H9 (cell line): ENCODE results near the gene CLMP. TPM values are rescaled to one million over a fixed set of nuclear protein-coding genes. Genes with fewer than 3 reads are reported as not detected.

ENCODE experiments used
- DNase-seq: peaks from one replicate; pipeline ENCODE4 v3.0.0-alpha.2; 2017
- H2AFZ ChIP-seq: one replicate; pipeline ENCODE4 v1.6.1; 2013; ENCODE audit warnings: mild to moderate bottlenecking, low read length, control low read depth, moderate library complexity
- H2AK5ac ChIP-seq: 2 replicates; pipeline ENCODE4 v1.6.1; 2013; ENCODE audit warnings: low read length, control low read depth, mixed read lengths; ENCODE audit not compliant: insufficient read length
- H2BK120ac ChIP-seq: one replicate; pipeline ENCODE4 v1.6.1; 2013; ENCODE audit warnings: low read depth, mild to moderate bottlenecking, low read length, control low read depth, inconsistent platforms; ENCODE audit not compliant: poor library complexity, severe bottlenecking
- H2BK12ac ChIP-seq: 2 replicates; pipeline ENCODE4 v1.6.1; 2013; ENCODE audit warnings: low read length, control low read depth, mixed read lengths, low read depth; ENCODE audit not compliant: insufficient read length
- H2BK15ac ChIP-seq: 2 replicates; pipeline ENCODE4 v1.6.1; 2013; ENCODE audit warnings: low read depth, low read length, control low read depth
- H2BK20ac ChIP-seq: one replicate; pipeline ENCODE4 v1.6.1; 2013; ENCODE audit warnings: low read depth, mild to moderate bottlenecking, low read length, control low read depth, inconsistent platforms; ENCODE audit not compliant: poor library complexity, severe bottlenecking
- H2BK5ac ChIP-seq: 2 replicates; pipeline ENCODE4 v1.6.1; 2013; ENCODE audit warnings: low read length, control low read depth, mixed read lengths; ENCODE audit not compliant: insufficient read length
- H3K14ac ChIP-seq: 2 replicates; pipeline ENCODE4 v1.6.1; 2013; ENCODE audit warnings: low read length, control low read depth; ENCODE audit not compliant: insufficient read depth
- H3K18ac ChIP-seq: 2 replicates; pipeline ENCODE4 v1.6.1; 2013; ENCODE audit warnings: low read depth, mild to moderate bottlenecking, mixed read lengths, low read length, control low read depth; ENCODE audit not compliant: insufficient read length
- H3K23ac ChIP-seq: 2 replicates; pipeline ENCODE4 v1.6.1; 2013; ENCODE audit warnings: low read length, control low read depth, mixed read lengths, low read depth; ENCODE audit not compliant: insufficient read length
- H3K23me2 ChIP-seq: 2 replicates; pipeline ENCODE4 v1.6.1; 2013; ENCODE audit warnings: low read depth, mild to moderate bottlenecking, mixed read lengths, low read length, control low read depth; ENCODE audit not compliant: insufficient read length, poor library complexity, severe bottlenecking
- H3K27ac ChIP-seq: 2 replicates; pipeline ENCODE4 v1.5.1; 2013; ENCODE audit warnings: low read length, control low read depth, mixed read lengths, low read depth; ENCODE audit not compliant: insufficient read length
- H3K27me3 ChIP-seq: 2 replicates; pipeline ENCODE4 v1.6.1; 2013; ENCODE audit warnings: low read length, control low read depth, inconsistent platforms; ENCODE audit not compliant: insufficient read depth
- H3K4ac ChIP-seq: 2 replicates; pipeline ENCODE4 v1.6.1; 2013; ENCODE audit warnings: low read depth, mild to moderate bottlenecking, control low read depth, inconsistent platforms, low read length, moderate library complexity
- H3K4me1 ChIP-seq: 2 replicates; pipeline ENCODE4 v1.6.1; 2013; ENCODE audit warnings: low read length, control low read depth, inconsistent platforms; ENCODE audit not compliant: insufficient read depth
- H3K4me2 ChIP-seq: 2 replicates; pipeline ENCODE4 v1.6.1; 2013; ENCODE audit warnings: low read length, control low read depth, mixed read lengths; ENCODE audit not compliant: insufficient read length, insufficient read depth
- H3K56ac ChIP-seq: 2 replicates; pipeline ENCODE4 v1.6.1; 2013; ENCODE audit warnings: low read depth, mild to moderate bottlenecking, mixed read lengths, low read length, control low read depth; ENCODE audit not compliant: insufficient read length
- H3K79me1 ChIP-seq: 2 replicates; pipeline ENCODE4 v1.6.1; 2013; ENCODE audit warnings: low read depth, mild to moderate bottlenecking, moderate library complexity, low read length, control low read depth, inconsistent platforms; ENCODE audit not compliant: insufficient read depth, poor library complexity, severe bottlenecking
- H3K79me2 ChIP-seq: 2 replicates; pipeline ENCODE4 v1.6.1; 2013; ENCODE audit warnings: low read length, control low read depth, inconsistent platforms; ENCODE audit not compliant: insufficient read depth
- H3K9ac ChIP-seq: 2 replicates; pipeline ENCODE4 v1.6.1; 2013; ENCODE audit warnings: low read length, control low read depth, mixed read lengths; ENCODE audit not compliant: insufficient read length; ENCODE audit errors: extremely low read depth
- H3K9me3 ChIP-seq: one replicate; pipeline ENCODE4 v1.6.1; 2013; ENCODE audit warnings: low read depth, low read length, inconsistent platforms; ENCODE audit not compliant: control insufficient read depth
- H3T11ph ChIP-seq: one replicate; pipeline ENCODE4 v1.6.1; 2013; ENCODE audit warnings: mild to moderate bottlenecking, low read length, control low read depth, inconsistent platforms
- H4K20me1 ChIP-seq: one replicate; pipeline ENCODE4 v1.6.1; 2013; ENCODE audit not compliant: control insufficient read depth, insufficient read length, insufficient read depth
- H4K5ac ChIP-seq: 2 replicates; pipeline ENCODE4 v1.6.1; 2013; ENCODE audit warnings: low read depth, mild to moderate bottlenecking, mixed read lengths, low read length, control low read depth; ENCODE audit not compliant: insufficient read length
- H4K8ac ChIP-seq: replicated peaks from 2 replicates; pipeline ENCODE4 v1.6.1; 2013; ENCODE audit warnings: low read length, control low read depth, mixed read lengths, low read depth; ENCODE audit not compliant: insufficient read length
- H4K91ac ChIP-seq: 2 replicates; pipeline ENCODE4 v1.6.1; 2013; ENCODE audit warnings: low read depth, mild to moderate bottlenecking, moderate library complexity, mixed read lengths, low read length, control low read depth; ENCODE audit not compliant: insufficient read length
- H3K27ac Mint-ChIP-seq, 3 experiments: 2 replicates in 2 of 3; 3 replicates in 1 of 3; pipeline ENCODE4 v1.8.0; 2020 to 2021; ENCODE audit warnings: mixed read lengths in 3 of 3, mild to moderate bottlenecking in 1 of 3, moderate library complexity in 1 of 3
- H3K27me3 Mint-ChIP-seq: 2 replicates; pipeline ENCODE4 v1.8.0; 2021; ENCODE audit warnings: low read depth, mild to moderate bottlenecking, moderate library complexity, mixed read lengths
- H3K36me3 Mint-ChIP-seq, 3 experiments: 2 replicates in 2 of 3; 3 replicates in 1 of 3; pipeline ENCODE4 v1.8.0; 2020 to 2021; ENCODE audit warnings: low read depth in 3 of 3, mixed read lengths in 3 of 3; ENCODE audit not compliant: insufficient read depth in 1 of 3
- H3K4me1 Mint-ChIP-seq, 2 experiments: 2 replicates each; pipeline ENCODE4 v1.8.0; 2020; ENCODE audit warnings: mixed read lengths in 2 of 2
- H3K4me3 Mint-ChIP-seq, 2 experiments: 2 replicates in 1 of 2; 3 replicates in 1 of 2; pipeline ENCODE4 v1.8.0; 2020 to 2021; ENCODE audit warnings: mild to moderate bottlenecking in 2 of 2, mixed read lengths in 2 of 2, moderate library complexity in 1 of 2
- H3K9me3 Mint-ChIP-seq, 2 experiments: 2 replicates in 1 of 2; 3 replicates in 1 of 2; pipeline ENCODE4 v1.8.0; 2020; ENCODE audit warnings: mild to moderate bottlenecking in 2 of 2, mixed read lengths in 2 of 2, moderate library complexity in 1 of 2
- WGBS: extraction: QIAGEN DNeasy Blood & Tissue Kit; methylation state at CpG from one replicate; pipeline ENCODE4 v1.1.7; 2013; ENCODE audit warnings: missing lambda C conversion rate, low lambda C conversion rate, mixed read lengths; ENCODE audit not compliant: insufficient read length; ENCODE audit errors: extremely low coverage; 5-methylcytosine and 5-hydroxymethylcytosine counted together
- total RNA-seq: library from RNA; stranded (reverse); gene quantifications from 2 replicates; pipeline ENCODE4 v1.2.1, GENCODE V29; 2021
- TF ChIP-seq, protein P1 (sequence below): fragments of 200-600 bp; sonication (generic); conservative IDR thresholded peaks from 3 replicates; pipeline ENCODE4 v1.8.0; 2021; ENCODE audit warnings: antibody characterized with exemption, mild to moderate bottlenecking

The CLMP gene
- total RNA-seq, 1 experiment from 2014 or later, result 13.8 TPM

DNA sequence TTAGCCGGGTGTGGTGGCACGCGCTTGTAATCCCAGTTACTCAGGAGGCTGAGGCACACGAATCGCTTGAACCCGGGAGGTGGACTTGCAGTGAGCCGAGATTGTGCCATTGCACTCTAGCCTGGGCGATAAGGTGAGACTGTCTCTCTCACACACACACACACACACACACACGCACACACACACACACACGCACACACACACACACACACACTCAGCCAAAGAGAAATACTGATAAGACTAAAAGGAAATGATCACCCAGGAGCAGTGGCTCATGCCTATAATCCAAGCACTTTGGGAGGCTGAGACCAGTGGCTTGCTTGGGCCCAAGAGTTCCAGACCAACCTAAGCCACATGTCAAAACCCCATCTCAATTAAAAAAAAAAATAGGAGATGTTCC, 153.9 kb downstream of the CLMP start:
- no peak overlapping the region for H3T11ph ChIP-seq
- no peaks in the 10 kb centered on the region for H3K79me1 ChIP-seq
- no peak overlapping the region for H2AK5ac ChIP-seq
- H3K27me3 Mint-ChIP-seq, result no peaks in the 10 kb centered on the region; the same call in 1 of the 2 replicates
- no peak overlapping the region for H2BK20ac ChIP-seq
- H2BK15ac ChIP-seq, result no peak overlapping the region
- no peak overlapping the region for H2BK12ac ChIP-seq
- no peak overlapping the region for H2AFZ ChIP-seq
- H3K4me1 ChIP-seq, result no peaks in the 10 kb centered on the region
- H3K27ac Mint-ChIP-seq, result no peak overlapping the region
- TF ChIP-seq, protein P1, sequence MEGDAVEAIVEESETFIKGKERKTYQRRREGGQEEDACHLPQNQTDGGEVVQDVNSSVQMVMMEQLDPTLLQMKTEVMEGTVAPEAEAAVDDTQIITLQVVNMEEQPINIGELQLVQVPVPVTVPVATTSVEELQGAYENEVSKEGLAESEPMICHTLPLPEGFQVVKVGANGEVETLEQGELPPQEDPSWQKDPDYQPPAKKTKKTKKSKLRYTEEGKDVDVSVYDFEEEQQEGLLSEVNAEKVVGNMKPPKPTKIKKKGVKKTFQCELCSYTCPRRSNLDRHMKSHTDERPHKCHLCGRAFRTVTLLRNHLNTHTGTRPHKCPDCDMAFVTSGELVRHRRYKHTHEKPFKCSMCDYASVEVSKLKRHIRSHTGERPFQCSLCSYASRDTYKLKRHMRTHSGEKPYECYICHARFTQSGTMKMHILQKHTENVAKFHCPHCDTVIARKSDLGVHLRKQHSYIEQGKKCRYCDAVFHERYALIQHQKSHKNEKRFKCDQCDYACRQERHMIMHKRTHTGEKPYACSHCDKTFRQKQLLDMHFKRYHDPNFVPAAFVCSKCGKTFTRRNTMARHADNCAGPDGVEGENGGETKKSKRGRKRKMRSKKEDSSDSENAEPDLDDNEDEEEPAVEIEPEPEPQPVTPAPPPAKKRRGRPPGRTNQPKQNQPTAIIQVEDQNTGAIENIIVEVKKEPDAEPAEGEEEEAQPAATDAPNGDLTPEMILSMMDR, result no peak
- H3K9me3 Mint-ChIP-seq, result no peaks in the 10 kb centered on the region
- WGBS, result no CpG with 5 or more reads among the region's 10 CpGs
- H3K27me3 ChIP-seq, result no peaks in the 10 kb centered on the region
- no peak overlapping the region for H4K91ac ChIP-seq
- H3K4me2 ChIP-seq, result no peak overlapping the region
- no peak overlapping the region for H3K27ac ChIP-seq
- H3K23me2 ChIP-seq, result no peaks in the 10 kb centered on the region
- no peak overlapping the region for H2BK120ac ChIP-seq
- no peak overlapping the region for H3K18ac ChIP-seq
- no peak overlapping the region for H2BK5ac ChIP-seq
- H3K23ac ChIP-seq, result no peak overlapping the region
- no peaks in the 10 kb centered on the region for H3K79me2 ChIP-seq
- H4K8ac ChIP-seq, result no peak overlapping the region
- H4K5ac ChIP-seq, result no peak overlapping the region
- H3K4me3 Mint-ChIP-seq, result no peak overlapping the region
- no peak overlapping the region for H3K4ac ChIP-seq
- H3K4me1 Mint-ChIP-seq, result no peaks in the 10 kb centered on the region
- H3K9me3 ChIP-seq, result no peaks in the 10 kb centered on the region
- no peaks in the 10 kb centered on the region for H4K20me1 ChIP-seq
- DNase-seq, result no peak
- no peak overlapping the region for H3K56ac ChIP-seq
- H3K9ac ChIP-seq, result no peak overlapping the region
- H3K36me3 Mint-ChIP-seq, result no peaks in the 10 kb centered on the region
- H3K14ac ChIP-seq, result no peak overlapping the region
